LNCaP clone FGC (cell line): Measurements from ENCODE around the gene PYDC1.

ENCODE experiments used
- DNase-seq: peaks from one replicate; pipeline ENCODE4 v3.0.0-alpha.2; 2011; ENCODE audit warnings: low read depth
- H3K4me3 ChIP-seq: 2 replicates; pipeline ENCODE4 v1.5.1; 2011; ENCODE audit warnings: mild to moderate bottlenecking, low read depth, low read length, control low read depth
- CTCF ChIP-seq: IDR thresholded peaks from 2 replicates; pipeline ENCODE4 v1.5.1; 2012; ENCODE audit warnings: mild to moderate bottlenecking; ENCODE audit not compliant: control insufficient read depth, insufficient read depth; ENCODE audit errors: extremely low read depth

The PYDC1 gene

GRCh38 chr16:31216422-31217135 lies at the start of gene PYDC1:
PYDC1 (minus strand) TSS chr16:31217135; CDS start chr16:31217028, 107 bp downstream.
- no peak for TF ChIP-seq CTCF
- no peak for DNase-seq
- H3K4me3 ChIP-seq: peak within 1 kb of the TSS; percentile 56

GRCh38 chr16:31265329-31266245 lies 48.7 kb upstream of the PYDC1 start:
- no peak for TF ChIP-seq CTCF
- no peak overlapping the region for H3K4me3 ChIP-seq
- no peak for DNase-seq

GRCh38 chr16:31262084-31262483 lies 45.1 kb upstream of the PYDC1 start:
- no peak for DNase-seq
- no peak overlapping the region for H3K4me3 ChIP-seq
- no peak for TF ChIP-seq CTCF

GRCh38 chr16:31260136-31260931 lies 43.4 kb upstream of the PYDC1 start:
- DNase-seq: no peak
- H3K4me3 ChIP-seq: no peak overlapping the region
- no peak for TF ChIP-seq CTCF

- no peak for DNase-seq
- no peak overlapping the region for H3K4me3 ChIP-seq
- TF ChIP-seq CTCF: no peak
These were observed 41.4 kb upstream of the PYDC1 start for GRCh38 chr16:31258366-31258765.

GRCh38 chr16:31256466-31256865 lies 39.5 kb upstream of the PYDC1 start:
- DNase-seq: no peak
- H3K4me3 ChIP-seq: no peak overlapping the region
- no peak for TF ChIP-seq CTCF
